ENCODE results near the gene TBC1D20.

DNA sequence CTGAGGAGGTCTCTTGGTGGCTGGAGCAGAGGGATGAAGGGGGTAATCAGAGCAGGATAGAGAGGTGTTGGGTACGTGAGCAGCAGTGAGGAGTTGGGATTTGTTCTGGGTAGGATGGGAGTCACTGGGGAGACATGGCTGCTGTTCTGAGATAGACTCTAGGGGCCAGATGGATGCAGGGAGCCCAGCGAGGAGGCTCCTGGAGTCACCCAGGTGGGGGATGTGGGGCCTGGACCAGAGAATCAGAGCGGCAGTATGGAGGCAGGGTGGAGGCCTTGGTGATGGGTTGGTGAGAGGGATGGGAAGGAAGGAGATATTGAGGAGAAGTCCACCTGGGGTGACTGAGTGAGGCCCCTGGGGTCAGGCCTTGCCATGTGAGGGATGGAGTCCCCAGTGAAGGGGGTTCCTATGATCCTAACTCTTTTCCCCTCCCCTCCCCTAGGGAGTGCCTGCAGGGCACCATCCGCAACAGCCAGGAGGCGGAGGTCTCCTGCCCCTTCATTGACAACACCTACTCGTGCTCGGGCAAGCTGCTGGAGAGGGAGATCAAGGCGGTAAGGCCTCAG is 40.6 kb downstream of the TBC1D20 start:
- TF ChIP-seq, protein P1, sequence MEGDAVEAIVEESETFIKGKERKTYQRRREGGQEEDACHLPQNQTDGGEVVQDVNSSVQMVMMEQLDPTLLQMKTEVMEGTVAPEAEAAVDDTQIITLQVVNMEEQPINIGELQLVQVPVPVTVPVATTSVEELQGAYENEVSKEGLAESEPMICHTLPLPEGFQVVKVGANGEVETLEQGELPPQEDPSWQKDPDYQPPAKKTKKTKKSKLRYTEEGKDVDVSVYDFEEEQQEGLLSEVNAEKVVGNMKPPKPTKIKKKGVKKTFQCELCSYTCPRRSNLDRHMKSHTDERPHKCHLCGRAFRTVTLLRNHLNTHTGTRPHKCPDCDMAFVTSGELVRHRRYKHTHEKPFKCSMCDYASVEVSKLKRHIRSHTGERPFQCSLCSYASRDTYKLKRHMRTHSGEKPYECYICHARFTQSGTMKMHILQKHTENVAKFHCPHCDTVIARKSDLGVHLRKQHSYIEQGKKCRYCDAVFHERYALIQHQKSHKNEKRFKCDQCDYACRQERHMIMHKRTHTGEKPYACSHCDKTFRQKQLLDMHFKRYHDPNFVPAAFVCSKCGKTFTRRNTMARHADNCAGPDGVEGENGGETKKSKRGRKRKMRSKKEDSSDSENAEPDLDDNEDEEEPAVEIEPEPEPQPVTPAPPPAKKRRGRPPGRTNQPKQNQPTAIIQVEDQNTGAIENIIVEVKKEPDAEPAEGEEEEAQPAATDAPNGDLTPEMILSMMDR (IDR thresholded peaks at IDR 0.05) = no peak
- TF ChIP-seq POLR2A (IDR thresholded peaks at IDR 0.05; ENCODE audit: low read depth) (no peak), EP300 (IDR thresholded peaks at IDR 0.05) (no peak)
